K562 (cell line): ENCODE results near the gene LRRIQ4. TPM values are rescaled to one million over a fixed set of nuclear protein-coding genes. Genes with fewer than 3 reads are reported as not detected.
A peak's percentile ranks its signal among the peaks of the same experiment; 100 is the strongest.

Source experiments
- ATF7 ChIP-seq: fragments of 450-650 bp; IDR thresholded peaks from 2 replicates; pipeline ENCODE4 v1.7.1; 2014; ENCODE audit warnings: mild to moderate bottlenecking, moderate library complexity
- CHD2 ChIP-seq: IDR thresholded peaks from 2 replicates; pipeline ENCODE4 v1.6.1; 2011; ENCODE audit warnings: low read depth, low read length
- CREB1 ChIP-seq, 2 experiments: sonication (generic) in 1 of 2; formaldehyde crosslinking in 1 of 2; IDR thresholded peaks; 2 replicates each; pipeline versions ENCODE4 v1.6.1 to v1.8.0; 2012 to 2022; ENCODE audit warnings: inconsistent platforms in 1 of 2, mild to moderate bottlenecking in 1 of 2, missing genetic modification reagents in 1 of 2, moderate library complexity in 1 of 2
- CXXC5 ChIP-seq: fragments of 250-450 bp; sonication (Bioruptor Pico); IDR thresholded peaks from 2 replicates; pipeline ENCODE4 v1.8.0; 2022; ENCODE audit warnings: inconsistent platforms, mild to moderate bottlenecking, moderate library complexity
- ELF1 ChIP-seq: fragments of 200-800 bp; sonication (Bioruptor generic); IDR thresholded peaks from 2 replicates; pipeline ENCODE4 v1.6.1; 2016; ENCODE audit warnings: missing genetic modification characterization, missing compliant biosample characterization
- FIP1L1 ChIP-seq: fragments of 200-400 bp; formaldehyde crosslinking; IDR thresholded peaks from 2 replicates; pipeline ENCODE4 v1.6.1; 2018; ENCODE audit warnings: mild to moderate bottlenecking, low read depth, low read length; ENCODE audit not compliant: poor library complexity, severe bottlenecking
- HINFP ChIP-seq: fragments of 450-650 bp; conservative IDR thresholded peaks from 2 replicates; pipeline ENCODE4 v1.6.1; 2016; ENCODE audit warnings: missing genetic modification characterization, low read depth, mild to moderate bottlenecking, control low read depth, missing compliant biosample characterization
- HIVEP1 ChIP-seq: fragments of 250-450 bp; sonication (Bioruptor Pico); IDR thresholded peaks from 2 replicates; pipeline ENCODE4 v1.4.0; 2020; ENCODE audit warnings: mild to moderate bottlenecking
- HLTF ChIP-seq: fragments of 450-650 bp; IDR thresholded peaks from 2 replicates; pipeline ENCODE4 v1.6.1; 2016
- HNRNPLL ChIP-seq: fragments of 200-400 bp; formaldehyde crosslinking; IDR thresholded peaks from 2 replicates; pipeline ENCODE4 v1.6.1; 2017; ENCODE audit warnings: low read length, low read depth, mild to moderate bottlenecking; ENCODE audit not compliant: poor library complexity, severe bottlenecking
- NONO ChIP-seq, 2 experiments: fragments of 200-400 bp in 1 of 2; fragments of 450-650 bp in 1 of 2; formaldehyde crosslinking in 1 of 2; IDR thresholded peaks; 2 replicates each; pipeline ENCODE4 v1.6.1; 2017; ENCODE audit warnings: low read depth in 2 of 2, mild to moderate bottlenecking in 2 of 2, moderate library complexity in 2 of 2, low read length in 1 of 2
- NR1H2 ChIP-seq: sonication (generic); formaldehyde crosslinking; IDR thresholded peaks from 2 replicates; pipeline ENCODE4 v1.4.0; 2020; ENCODE audit warnings: mild to moderate bottlenecking, missing genetic modification reagents
- RNF2 ChIP-seq: sonication (generic); IDR thresholded peaks from 2 replicates; pipeline ENCODE4 v1.6.1; 2016
- SETDB1 ChIP-seq: IDR thresholded peaks from one replicate; pipeline ENCODE4 v1.6.1; 2012; ENCODE audit warnings: low read length, control low read depth, inconsistent platforms
- SMARCE1 ChIP-seq: fragments of 450-650 bp; IDR thresholded peaks from 2 replicates; pipeline ENCODE4 v1.7.1; 2016; ENCODE audit warnings: mild to moderate bottlenecking
- TAF9B ChIP-seq: fragments of 450-650 bp; IDR thresholded peaks from 2 replicates; pipeline ENCODE4 v1.6.1; 2018; ENCODE audit warnings: mild to moderate bottlenecking; ENCODE audit not compliant: partially characterized antibody
- TCF7L2 ChIP-seq: fragments of 150-350 bp; IDR thresholded peaks from 2 replicates; pipeline ENCODE4 v1.6.1; 2016; ENCODE audit warnings: low read depth, mild to moderate bottlenecking, low read length, moderate library complexity
- THRAP3 ChIP-seq: fragments of 450-650 bp; IDR thresholded peaks from 2 replicates; pipeline ENCODE4 v1.6.1; 2016; ENCODE audit warnings: mild to moderate bottlenecking, inconsistent platforms, borderline replicate concordance
- ZNF431 ChIP-seq: sonication (generic); formaldehyde crosslinking; IDR thresholded peaks from 2 replicates; pipeline ENCODE4 v1.8.0; 2022; ENCODE audit warnings: mild to moderate bottlenecking, missing genetic modification reagents
- polyA plus RNA-seq, 8 experiments: library from polyadenylated mRNA; depleted of rRNA in 4 of 8; stranded (reverse) in 5 of 8; unstranded in 3 of 8; fragments of >200 nt; fragmentation: Nextera tagmentation in 2 of 8; fragmentation: Illumina TruSeq in 1 of 8; extraction: Ambion mirVana in 2 of 8; extraction: Trizol in 1 of 8; gene quantifications; 2 replicates each; pipeline versions ENCODE4 v1.2.1 to v1.2.3, GENCODE V29; 2011 to 2014; ENCODE audit warnings: inconsistent platforms in 1 of 8, missing spikeins in 1 of 8
- total RNA-seq, 7 experiments: library from RNA; depleted of rRNA in 6 of 7; stranded (reverse); fragments of >200 nt in 6 of 7; fragmentation: Illumina TruSeq in 2 of 7; extraction: Trizol in 2 of 7; gene quantifications; 2 replicates each; pipeline versions ENCODE4 v1.2.1 to v1.2.3, GENCODE V29; 2011 to 2021; ENCODE audit warnings: low replicate concordance in 1 of 7
- TF ChIP-seq, protein P1 (sequence below): fragments of 450-650 bp; IDR thresholded peaks from 2 replicates; pipeline ENCODE4 v1.6.1; 2016; ENCODE audit warnings: low read depth, mild to moderate bottlenecking, moderate library complexity
- TF ChIP-seq, protein P2 (sequence below): sonication (generic); formaldehyde crosslinking; IDR thresholded peaks from 2 replicates; pipeline ENCODE4 v1.8.1; 2023; ENCODE audit warnings: mild to moderate bottlenecking, missing genetic modification reagents

The LRRIQ4 gene
- total and polyA plus RNA-seq, 9 of the 15 experiments (the other 6 are each of a cell fraction or from before 2014, with no cell fraction given), result not detected

DNA sequence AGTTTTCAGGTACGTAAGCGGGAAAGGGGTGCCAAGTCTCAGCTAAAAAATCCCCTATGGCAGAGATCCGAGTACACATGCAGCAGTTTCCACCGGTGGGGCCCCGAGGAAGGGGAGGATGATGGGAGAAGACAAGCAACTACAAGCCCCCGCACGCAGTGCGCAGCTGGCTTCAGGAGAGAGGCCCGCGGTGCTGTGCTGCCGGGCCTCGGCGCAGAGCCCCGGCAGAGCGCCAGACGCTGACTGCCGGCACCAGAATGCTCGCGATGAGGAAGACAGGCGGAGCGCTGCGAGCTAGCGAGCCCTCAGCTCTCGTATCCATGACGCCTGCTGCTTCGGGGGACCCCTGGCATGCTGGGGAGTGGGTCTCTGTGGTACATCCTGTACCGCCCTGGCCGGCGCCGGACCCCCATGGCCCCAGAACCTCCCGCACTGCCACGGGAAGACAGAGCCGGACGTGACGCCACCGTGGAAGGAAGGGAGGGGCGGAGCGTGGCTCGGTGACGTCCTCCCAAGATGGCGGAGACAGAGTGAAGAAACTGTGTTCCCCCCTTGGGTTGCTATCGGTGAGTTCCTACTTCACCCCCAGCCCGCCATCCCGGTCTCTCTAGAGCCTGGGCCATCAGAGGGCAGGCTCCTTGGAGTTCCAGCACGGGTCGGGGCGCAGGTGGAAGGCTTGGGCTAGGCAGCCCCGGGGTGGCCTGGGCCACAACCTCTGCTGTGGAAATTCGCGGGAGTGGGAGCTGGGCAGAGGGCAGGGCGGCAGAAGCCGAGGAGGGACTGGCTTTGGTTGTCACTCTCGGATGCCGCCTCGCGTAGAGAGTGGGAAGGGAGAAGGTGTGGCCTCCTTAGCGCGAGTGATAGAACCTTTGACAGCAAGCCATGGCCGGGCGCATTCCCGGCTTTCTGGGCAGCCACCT, 39.5 kb upstream of the LRRIQ4 start, which contains the start of gene MYNN (continued):
- TF ChIP-seq, protein P1, sequence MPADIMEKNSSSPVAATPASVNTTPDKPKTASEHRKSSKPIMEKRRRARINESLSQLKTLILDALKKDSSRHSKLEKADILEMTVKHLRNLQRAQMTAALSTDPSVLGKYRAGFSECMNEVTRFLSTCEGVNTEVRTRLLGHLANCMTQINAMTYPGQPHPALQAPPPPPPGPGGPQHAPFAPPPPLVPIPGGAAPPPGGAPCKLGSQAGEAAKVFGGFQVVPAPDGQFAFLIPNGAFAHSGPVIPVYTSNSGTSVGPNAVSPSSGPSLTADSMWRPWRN, result no peak
- TF ChIP-seq RNF2 (no peak; the same call in 1 of the 2 replicates), HINFP (tag) (no peak), ZNF431 (CRISPR knock-in tag) (peak; percentile 49; the same call in 1 of the 2 replicates), CXXC5 (CRISPR knock-in tag) (peak; percentile 76), FIP1L1 (peak; percentile 69), HIVEP1 (CRISPR knock-in tag) (0 out of 2 replicates have a peak, but pooled peaks have one; percentile 56), TCF7L2 (no peak), HNRNPLL (peak; percentile 56), ELF1 (0 out of 2 replicates have a peak, but pooled peaks have one; percentile 13), HLTF (no peak), SETDB1 (no peak), SMARCE1 (peak; percentile 18; the same call in 1 of the 2 replicates), NONO (IDR thresholded peaks at IDR 0.05; ENCODE audit: low read depth in 2 of 2, low read length in 1 of 2) (peak in 1 of 2 experiments; percentile 58; a peak in 1 of 4 replicates), TAF9B (peak; percentile 82), CHD2 (peak; percentile 46; the same call in 1 of the 2 replicates), CREB1 (IDR thresholded peaks at IDR 0.05) (peak; percentile 88), CREB1 (CRISPR knock-in tag; IDR thresholded peaks at IDR 0.05) (peak; percentile 93), THRAP3 (no peak), NR1H2 (0 out of 2 replicates have a peak, but pooled peaks have one; percentile 49), ATF7 (peak; percentile 91)
- TF ChIP-seq, protein P2, sequence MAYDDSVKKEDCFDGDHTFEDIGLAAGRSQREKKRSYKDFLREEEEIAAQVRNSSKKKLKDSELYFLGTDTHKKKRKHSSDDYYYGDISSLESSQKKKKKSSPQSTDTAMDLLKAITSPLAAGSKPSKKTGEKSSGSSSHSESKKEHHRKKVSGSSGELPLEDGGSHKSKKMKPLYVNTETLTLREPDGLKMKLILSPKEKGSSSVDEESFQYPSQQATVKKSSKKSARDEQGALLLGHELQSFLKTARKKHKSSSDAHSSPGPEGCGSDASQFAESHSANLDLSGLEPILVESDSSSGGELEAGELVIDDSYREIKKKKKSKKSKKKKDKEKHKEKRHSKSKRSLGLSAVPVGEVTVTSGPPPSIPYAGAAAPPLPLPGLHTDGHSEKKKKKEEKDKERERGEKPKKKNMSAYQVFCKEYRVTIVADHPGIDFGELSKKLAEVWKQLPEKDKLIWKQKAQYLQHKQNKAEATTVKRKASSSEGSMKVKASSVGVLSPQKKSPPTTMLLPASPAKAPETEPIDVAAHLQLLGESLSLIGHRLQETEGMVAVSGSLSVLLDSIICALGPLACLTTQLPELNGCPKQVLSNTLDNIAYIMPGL (CRISPR knock-in tag), result peak; percentile 49; the same call in 1 of the 2 replicates
